ENCODE results near the gene NIM1K.

DNA sequence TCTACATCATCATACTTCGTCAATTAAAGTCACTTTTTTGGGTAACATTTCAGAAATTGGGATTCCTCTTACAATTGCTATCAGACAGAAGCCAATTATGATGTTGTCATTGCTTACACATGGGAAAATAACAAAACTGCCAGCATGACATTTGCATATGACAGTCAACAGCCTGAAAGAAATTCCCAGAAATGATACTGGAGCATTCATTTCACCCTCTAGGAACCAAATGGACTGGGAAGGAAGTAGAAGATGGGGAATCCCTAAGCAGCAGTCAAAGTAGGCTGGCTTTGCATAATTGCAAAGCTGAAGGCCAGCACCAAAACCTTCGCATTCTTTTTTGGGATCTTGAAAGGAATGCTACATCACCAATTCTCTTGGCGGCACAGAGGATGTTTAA lies 110.5 kb downstream of the NIM1K start:
- no peak for TF ChIP-seq ESRRG (CRISPR knock-in tag; IDR thresholded peaks at IDR 0.05)
- no peak for TF ChIP-seq RARB (CRISPR knock-in tag; IDR thresholded peaks at IDR 0.05)
- TF ChIP-seq ARNTL (CRISPR knock-in tag; IDR thresholded peaks at IDR 0.05; ENCODE audit: borderline replicate concordance, low read depth), result no peak
- TF ChIP-seq TCF4 (CRISPR knock-in tag; IDR thresholded peaks at IDR 0.05; ENCODE audit: borderline replicate concordance), result no peak
- TF ChIP-seq CSDC2 (CRISPR knock-in tag; IDR thresholded peaks at IDR 0.05), result no peak
- TF ChIP-seq PPARA (CRISPR knock-in tag; IDR thresholded peaks at IDR 0.05; ENCODE audit: borderline replicate concordance), result no peak
- no peak for TF ChIP-seq PATZ1 (CRISPR knock-in tag; IDR thresholded peaks at IDR 0.05; ENCODE audit: borderline replicate concordance)
- TF ChIP-seq ZFP3 (CRISPR knock-in tag; IDR thresholded peaks at IDR 0.05), result no peak
- TF ChIP-seq TOX (CRISPR knock-in tag; IDR thresholded peaks at IDR 0.05; ENCODE audit: borderline replicate concordance), result no peak
